ENCODE results near the gene GPR3.

- no peak for TF ChIP-seq CTCF (IDR thresholded peaks at IDR 0.05)
- no peak for TF ChIP-seq POLR2A (IDR thresholded peaks at IDR 0.05)
- no peak for TF ChIP-seq POLR2AphosphoS5 (IDR thresholded peaks at IDR 0.05; ENCODE audit: insufficient read depth in 1 of 2, low read depth in 1 of 2)
Measured at GRCh38 chr1:27364696-27365371, 27.6 kb upstream of the GPR3 start.

Measured in vagina (tissue), 2 donors.